Measurements from ENCODE around the gene TKT.
"Not testable (repeated sequence)": the region's sequence is repeated elsewhere in the genome, so short reads cannot be mapped to it uniquely, and the experiment has no call there.

Gene TKT

GRCh38 chr3:53269888-53270880 is 14.4 kb upstream of the TKT start:
- no peaks in the 10 kb centered on the region for H3K27me3 Mint-ChIP-seq
- peak overlapping the region; percentile 85 for H3K27ac Mint-ChIP-seq
- no peaks in the 10 kb centered on the region for H3K36me3 Mint-ChIP-seq
- H3K4me3 Mint-ChIP-seq, result peak overlapping the region; percentile 48
- peak; percentile 79 for ATAC-seq
- no peaks in the 10 kb centered on the region for H3K9me3 Mint-ChIP-seq
- H3K4me1 Mint-ChIP-seq, result peaks cover 11% of the 10 kb centered on the region

- peaks cover 11% of the 10 kb centered on the region for H3K4me1 Mint-ChIP-seq
- H3K4me3 Mint-ChIP-seq, H3K27ac Mint-ChIP-seq, H3K27me3 Mint-ChIP-seq, H3K9me3 Mint-ChIP-seq, ATAC-seq, H3K36me3 Mint-ChIP-seq: not testable (repeated sequence)
Observed at GRCh38 chr3:53269193-53269592, 13.4 kb upstream of the TKT start.

GRCh38 chr3:53267766-53268165 is 11.9 kb upstream of the TKT start:
- Mint-ChIP-seq H3K27ac (no peak overlapping the region), H3K4me3 (no peak overlapping the region), H3K4me1 (peaks cover 11% of the 10 kb centered on the region), H3K9me3 (no peaks in the 10 kb centered on the region), H3K27me3 (no peaks in the 10 kb centered on the region), H3K36me3 (no peaks in the 10 kb centered on the region)
- ATAC-seq, result no peak

- ATAC-seq, result no peak
- Mint-ChIP-seq H3K4me1 (peaks cover 12% of the 10 kb centered on the region), H3K27ac (no peak overlapping the region), H3K36me3 (no peaks in the 10 kb centered on the region), H3K9me3 (no peaks in the 10 kb centered on the region), H3K4me3 (no peak overlapping the region), H3K27me3 (no peaks in the 10 kb centered on the region)
Observed at GRCh38 chr3:53264718-53265117, 8.9 kb upstream of the TKT start.

GRCh38 chr3:53263907-53264306 is 8.1 kb upstream of the TKT start:
- no peak for ATAC-seq
- Mint-ChIP-seq H3K9me3 (no peaks in the 10 kb centered on the region), H3K4me3 (no peak overlapping the region), H3K36me3 (no peaks in the 10 kb centered on the region), H3K27ac (no peak overlapping the region), H3K27me3 (no peaks in the 10 kb centered on the region), H3K4me1 (peaks cover 11% of the 10 kb centered on the region)

GRCh38 chr3:53261712-53262111 is 5.9 kb upstream of the TKT start:
- Mint-ChIP-seq H3K4me1 (peaks cover 11% of the 10 kb centered on the region), H3K36me3 (no peaks in the 10 kb centered on the region), H3K9me3 (no peaks in the 10 kb centered on the region), H3K27ac (no peak overlapping the region), H3K4me3 (no peak overlapping the region), H3K27me3 (no peaks in the 10 kb centered on the region)
- no peak for ATAC-seq

- no peaks in the 10 kb centered on the region for H3K36me3 Mint-ChIP-seq
- no peak overlapping the region for H3K4me3 Mint-ChIP-seq
- H3K9me3 Mint-ChIP-seq, result no peaks in the 10 kb centered on the region
- no peak for ATAC-seq
- no peaks in the 10 kb centered on the region for H3K27me3 Mint-ChIP-seq
- no peak overlapping the region for H3K27ac Mint-ChIP-seq
- H3K4me1 Mint-ChIP-seq, result peaks cover 11% of the 10 kb centered on the region
Observed at GRCh38 chr3:53260286-53260785, 4.5 kb upstream of the TKT start.

- peaks cover 15% of the 10 kb centered on the region for H3K4me1 Mint-ChIP-seq
- H3K36me3 Mint-ChIP-seq, result no peaks in the 10 kb centered on the region
- no peak for ATAC-seq
- H3K27me3 Mint-ChIP-seq, result no peaks in the 10 kb centered on the region
- H3K4me3 Mint-ChIP-seq, result no peak overlapping the region
- no peak overlapping the region for H3K27ac Mint-ChIP-seq
- H3K9me3 Mint-ChIP-seq, result no peaks in the 10 kb centered on the region
Observed at GRCh38 chr3:53259427-53260259, 3.8 kb upstream of the TKT start.

GRCh38 chr3:53258600-53259426 is 3.0 kb upstream of the TKT start:
- Mint-ChIP-seq H3K9me3 (no peaks in the 10 kb centered on the region), H3K27ac (no peak overlapping the region), H3K36me3 (no peaks in the 10 kb centered on the region), H3K27me3 (no peaks in the 10 kb centered on the region), H3K4me1 (peaks cover 24% of the 10 kb centered on the region), H3K4me3 (no peak overlapping the region)
- ATAC-seq, result no peak

GRCh38 chr3:53257465-53257864 is 1.6 kb upstream of the TKT start:
- H3K36me3 Mint-ChIP-seq, result no peaks in the 10 kb centered on the region
- H3K27ac Mint-ChIP-seq, result peak overlapping the region; percentile 34
- no peaks in the 10 kb centered on the region for H3K9me3 Mint-ChIP-seq
- no peaks in the 10 kb centered on the region for H3K27me3 Mint-ChIP-seq
- ATAC-seq, result no peak
- H3K4me3 Mint-ChIP-seq, result no peak overlapping the region
- peaks cover 34% of the 10 kb centered on the region for H3K4me1 Mint-ChIP-seq

GRCh38 chr3:53256704-53257055 is 858 bp upstream of the TKT start:
- Mint-ChIP-seq H3K36me3 (no peaks in the 10 kb centered on the region), H3K4me3 (no peak overlapping the region), H3K9me3 (no peaks in the 10 kb centered on the region), H3K27me3 (no peaks in the 10 kb centered on the region), H3K4me1 (peaks cover 34% of the 10 kb centered on the region), H3K27ac (peak overlapping the region; percentile 34)
- no peak for ATAC-seq

- no peaks in the 10 kb centered on the region for H3K9me3 Mint-ChIP-seq
- peak overlapping the region; percentile 83 for H3K27ac Mint-ChIP-seq
- peak; percentile 80 for ATAC-seq
- H3K36me3 Mint-ChIP-seq, result no peaks in the 10 kb centered on the region
- peaks cover 44% of the 10 kb centered on the region for H3K4me1 Mint-ChIP-seq
- peak overlapping the region; percentile 92 for H3K4me3 Mint-ChIP-seq
- H3K27me3 Mint-ChIP-seq, result no peaks in the 10 kb centered on the region
Observed at GRCh38 chr3:53255423-53255774, 423 bp downstream of the TKT start.

- Mint-ChIP-seq H3K4me1 (peaks cover 50% of the 10 kb centered on the region), H3K4me3 (peak overlapping the region; percentile 92)
Observed at GRCh38 chr3:53254509-53255422, 1.1 kb downstream of the TKT start.

More at GRCh38 chr3:53254509-53255422, 1.1 kb downstream of the TKT start:
- H3K9me3 Mint-ChIP-seq, result no peaks in the 10 kb centered on the region
- no peaks in the 10 kb centered on the region for H3K36me3 Mint-ChIP-seq
- H3K27me3 Mint-ChIP-seq, result no peaks in the 10 kb centered on the region
- ATAC-seq, result peak; percentile 66
- H3K27ac Mint-ChIP-seq, result peak overlapping the region; percentile 83

Data from stimulated activated memory B cell treated with anti-CD40 and anti-IgM and Interleukin-4, amounts not matched to agents 10 μg/mL and 1 μg/mL and 100 μg/mL, for 72 hours (primary cell).